ENCODE results near the gene PRR33.

Gene PRR33

GRCh38 chr11:1891831-1892115, at the start of gene PRR33:
TSS of gene PRR33 (minus strand) at chr11:1891895. CDS start at chr11:1890584, 1,311 bp downstream.
- DNase-seq (ENCODE audit: low read depth, low spot score), result no peak

- DNase-seq (ENCODE audit: low read depth, low spot score), result peak; percentile 34
Measured at GRCh38 chr11:1939788-1940187, 48.1 kb upstream of the PRR33 start.

GRCh38 chr11:1939006-1939625, 47.4 kb upstream of the PRR33 start:
- DNase-seq (ENCODE audit: low read depth, low spot score), result no peak

- DNase-seq (ENCODE audit: low read depth, low spot score), result no peak
Measured at GRCh38 chr11:1938343-1939005, 46.8 kb upstream of the PRR33 start.

- DNase-seq (ENCODE audit: low read depth, low spot score), result no peak
Measured at GRCh38 chr11:1937616-1938342, 46.1 kb upstream of the PRR33 start.

GRCh38 chr11:1936781-1937615, 45.3 kb upstream of the PRR33 start:
- no peak for DNase-seq (ENCODE audit: low read depth, low spot score)

GRCh38 chr11:1936072-1936780, 44.5 kb upstream of the PRR33 start:
- DNase-seq (ENCODE audit: low read depth, low spot score), result no peak

- no peak for DNase-seq (ENCODE audit: low read depth, low spot score)
Measured at GRCh38 chr11:1935156-1936071, 43.7 kb upstream of the PRR33 start.

GRCh38 chr11:1934335-1935155, 42.9 kb upstream of the PRR33 start:
- no peak for DNase-seq (ENCODE audit: low read depth, low spot score)

GRCh38 chr11:1933416-1934334, 42.0 kb upstream of the PRR33 start:
- no peak for DNase-seq (ENCODE audit: low read depth, low spot score)

GRCh38 chr11:1932681-1933080, 41.0 kb upstream of the PRR33 start:
- no peak for DNase-seq (ENCODE audit: low read depth, low spot score)

GRCh38 chr11:1932105-1932480, 40.4 kb upstream of the PRR33 start:
- DNase-seq (ENCODE audit: low read depth, low spot score), result no peak

GRCh38 chr11:1931341-1932104, 39.8 kb upstream of the PRR33 start:
- no peak for DNase-seq (ENCODE audit: low read depth, low spot score)

GRCh38 chr11:1930462-1930830, 38.8 kb upstream of the PRR33 start:
- DNase-seq (ENCODE audit: low read depth, low spot score), result no peak

- no peak for DNase-seq (ENCODE audit: low read depth, low spot score)
Measured at GRCh38 chr11:1929621-1930461, 38.1 kb upstream of the PRR33 start.

- DNase-seq (ENCODE audit: low read depth, low spot score), result no peak
Measured at GRCh38 chr11:1928891-1929541, 37.3 kb upstream of the PRR33 start.

Measured in astrocyte of the hippocampus (primary cell).